GM20000 (cell line): ENCODE measurements around the gene KSR1.
"Not testable (repeated sequence)": the region's sequence is repeated elsewhere in the genome, so short reads cannot be mapped to it uniquely, and the experiment has no call there.

Source experiments
- DNase-seq: peaks from one replicate; pipeline ENCODE4 v3.0.0; 2012; ENCODE audit warnings: low spot score
- TF ChIP-seq, protein P1 (sequence below): IDR thresholded peaks from 2 replicates; pipeline ENCODE4 v1.5.1; 2012; ENCODE audit warnings: mild to moderate bottlenecking, control low read depth; ENCODE audit errors: extremely low read depth, missing control alignments

Gene KSR1

DNA sequence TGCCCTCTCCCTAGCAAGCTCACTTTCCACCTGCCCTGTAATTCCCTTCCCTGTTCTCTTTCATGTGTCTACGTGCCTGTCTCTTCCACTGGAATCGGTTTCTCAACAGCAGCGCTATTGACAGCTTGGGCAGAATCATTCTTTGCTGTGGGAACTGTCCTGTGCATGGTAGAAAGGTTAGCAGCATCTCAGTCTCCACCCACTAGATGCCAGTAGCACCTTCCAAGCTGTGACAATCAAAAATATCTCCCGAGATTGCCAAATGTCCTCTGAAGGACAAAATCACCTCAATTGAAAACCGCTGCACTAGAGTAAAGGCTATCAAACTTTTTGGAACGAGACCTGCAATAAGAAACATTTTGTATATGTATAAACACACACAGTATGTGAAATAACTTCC is 41.6 kb upstream of the KSR1 start:
- no peak for DNase-seq
- TF ChIP-seq, protein P1, sequence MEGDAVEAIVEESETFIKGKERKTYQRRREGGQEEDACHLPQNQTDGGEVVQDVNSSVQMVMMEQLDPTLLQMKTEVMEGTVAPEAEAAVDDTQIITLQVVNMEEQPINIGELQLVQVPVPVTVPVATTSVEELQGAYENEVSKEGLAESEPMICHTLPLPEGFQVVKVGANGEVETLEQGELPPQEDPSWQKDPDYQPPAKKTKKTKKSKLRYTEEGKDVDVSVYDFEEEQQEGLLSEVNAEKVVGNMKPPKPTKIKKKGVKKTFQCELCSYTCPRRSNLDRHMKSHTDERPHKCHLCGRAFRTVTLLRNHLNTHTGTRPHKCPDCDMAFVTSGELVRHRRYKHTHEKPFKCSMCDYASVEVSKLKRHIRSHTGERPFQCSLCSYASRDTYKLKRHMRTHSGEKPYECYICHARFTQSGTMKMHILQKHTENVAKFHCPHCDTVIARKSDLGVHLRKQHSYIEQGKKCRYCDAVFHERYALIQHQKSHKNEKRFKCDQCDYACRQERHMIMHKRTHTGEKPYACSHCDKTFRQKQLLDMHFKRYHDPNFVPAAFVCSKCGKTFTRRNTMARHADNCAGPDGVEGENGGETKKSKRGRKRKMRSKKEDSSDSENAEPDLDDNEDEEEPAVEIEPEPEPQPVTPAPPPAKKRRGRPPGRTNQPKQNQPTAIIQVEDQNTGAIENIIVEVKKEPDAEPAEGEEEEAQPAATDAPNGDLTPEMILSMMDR = no peak

DNA sequence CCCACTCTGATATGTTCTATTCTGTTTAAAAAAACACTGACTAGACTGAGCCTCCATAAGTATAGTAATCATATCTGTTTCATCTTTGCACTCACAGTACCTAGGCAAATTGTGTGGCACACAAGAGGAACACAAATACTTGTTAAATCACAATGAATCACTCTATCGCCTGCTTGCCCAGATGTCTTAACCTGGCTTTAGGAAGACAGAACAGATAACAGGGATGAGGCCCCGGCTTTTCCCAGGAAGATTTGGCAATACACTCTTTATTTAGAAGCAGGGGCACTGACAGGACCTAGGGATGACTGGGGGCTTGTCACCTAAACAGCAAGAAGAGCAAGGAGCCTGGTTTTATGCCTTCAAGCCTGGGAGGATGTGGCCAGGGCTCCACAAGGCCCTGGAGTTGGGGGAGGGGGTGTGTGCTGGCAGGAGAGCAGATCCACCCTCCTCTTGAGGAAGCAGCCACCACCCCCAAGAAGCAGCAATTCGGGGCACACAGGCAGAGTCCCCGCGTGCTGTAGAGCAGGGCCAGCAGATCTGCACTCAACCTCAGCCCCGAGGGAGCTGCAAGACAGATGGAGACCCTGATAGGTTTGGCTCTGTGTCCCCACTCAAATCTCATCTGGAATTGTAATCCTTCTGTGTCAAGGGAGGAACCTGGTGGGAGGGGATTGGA is 41.0 kb upstream of the KSR1 start:
- DNase-seq = no peak
- TF ChIP-seq, protein P1 = no peak

DNA sequence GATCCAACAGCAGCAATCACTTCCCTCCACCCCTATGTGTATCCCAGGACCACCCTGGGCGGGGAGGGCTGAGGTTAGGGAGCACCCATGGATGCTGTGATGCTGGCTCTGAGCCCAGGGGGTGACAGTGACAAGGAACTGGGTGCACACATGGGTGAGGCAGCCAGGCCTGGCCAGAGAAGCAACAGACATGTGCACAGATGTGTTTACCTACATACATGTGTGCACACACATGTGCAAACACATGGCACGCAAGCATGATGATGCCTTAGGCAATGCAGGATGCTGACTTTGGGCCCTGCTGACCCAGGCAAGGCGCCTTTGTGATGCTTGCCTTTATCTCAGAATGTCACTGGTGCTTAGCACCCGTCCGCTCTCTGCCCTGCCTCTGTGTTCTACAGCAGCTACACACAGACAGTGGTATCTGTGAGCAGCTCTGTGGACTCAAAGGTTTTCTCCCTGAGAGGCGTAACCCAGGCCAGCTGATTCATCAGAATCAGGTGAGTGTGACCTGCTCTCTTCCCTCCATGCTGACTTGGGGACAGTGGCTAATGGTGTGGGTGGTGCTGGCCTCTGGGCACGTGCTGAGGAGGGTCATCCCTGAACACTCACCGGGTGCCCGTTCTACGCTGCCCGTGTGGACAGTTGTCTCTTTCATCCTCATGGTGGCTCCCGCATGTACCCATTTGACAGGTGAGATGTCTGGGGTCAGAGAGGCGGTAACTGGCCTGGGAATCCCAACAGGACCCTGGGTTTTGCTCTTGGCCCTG is 38.5 kb upstream of the KSR1 start:
- TF ChIP-seq, protein P1 = no peak
- DNase-seq = no peak

DNA sequence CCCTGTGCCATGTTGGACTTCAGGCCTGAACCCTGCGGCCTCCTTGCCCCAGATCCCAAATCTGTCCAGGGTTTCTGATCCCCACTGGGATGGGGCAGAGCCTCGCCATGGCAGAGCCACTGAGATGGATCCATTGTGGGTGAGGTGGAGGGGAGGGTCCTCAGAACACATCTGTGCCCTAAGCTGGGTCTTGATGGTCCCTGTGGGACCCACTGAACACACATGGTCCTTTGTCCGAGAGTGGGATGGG is 38.0 kb upstream of the KSR1 start:
- DNase-seq = no peak

DNA sequence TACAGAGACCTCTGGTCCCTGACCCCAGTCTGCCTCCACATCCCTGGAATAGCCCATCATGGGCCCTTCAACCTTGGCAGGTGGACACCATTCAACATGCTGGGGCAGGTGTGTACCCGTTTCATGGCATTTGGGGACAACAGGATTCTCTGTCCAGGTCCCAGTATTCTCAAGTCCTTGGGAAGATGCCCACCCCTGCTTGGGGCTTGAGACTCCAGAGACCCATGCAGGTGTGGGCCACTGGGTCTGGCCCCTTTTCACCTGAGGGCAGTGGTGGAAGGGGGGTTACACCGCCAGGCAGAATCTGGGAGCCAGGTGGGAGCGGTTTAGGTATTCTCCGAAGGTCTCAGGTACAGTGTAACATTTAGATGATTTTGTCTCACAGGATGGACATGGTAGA is 37.1 kb upstream of the KSR1 start:
- TF ChIP-seq, protein P1 = no peak
- no peak for DNase-seq

More for the DNA sequence above, 38.0 kb upstream of the KSR1 start:
- TF ChIP-seq, protein P1 = no peak

DNA sequence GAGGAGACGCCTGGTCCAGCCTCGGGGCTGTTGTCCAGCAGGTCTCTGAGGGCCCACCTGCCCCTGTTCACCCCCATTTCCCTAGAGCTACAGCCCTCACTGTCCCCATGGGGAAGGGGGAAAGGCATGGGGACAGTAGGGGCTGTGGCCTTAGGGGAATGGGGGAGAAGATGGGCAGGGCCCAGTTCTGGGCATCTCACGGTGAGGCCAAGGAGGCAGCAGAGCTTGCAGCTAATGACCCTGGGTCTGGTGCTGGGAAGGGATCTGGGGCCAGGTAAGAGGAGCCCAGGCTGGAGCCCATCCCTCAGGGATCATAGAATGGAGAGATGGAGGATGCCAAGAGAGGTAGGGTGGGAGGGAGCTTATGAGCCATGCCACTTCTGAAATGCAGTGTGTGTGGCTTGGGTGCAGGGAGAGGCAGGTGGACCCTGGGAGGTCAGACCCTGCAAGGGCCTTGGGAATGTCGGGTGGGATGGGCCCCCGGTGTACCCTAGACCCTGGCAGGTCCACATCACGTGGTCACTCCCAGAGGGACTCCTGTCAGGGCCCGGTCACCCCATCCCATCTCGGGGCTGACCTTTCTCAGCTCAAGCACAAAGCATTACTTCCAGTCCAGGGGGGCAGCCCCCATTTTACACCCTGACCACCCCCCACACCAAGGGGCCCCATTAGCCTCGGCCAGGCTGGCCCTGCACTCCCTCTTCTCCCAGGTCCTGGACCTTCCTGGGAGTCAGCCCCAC is 35.9 kb upstream of the KSR1 start:
- TF ChIP-seq, protein P1 = no peak
- no peak for DNase-seq

DNA sequence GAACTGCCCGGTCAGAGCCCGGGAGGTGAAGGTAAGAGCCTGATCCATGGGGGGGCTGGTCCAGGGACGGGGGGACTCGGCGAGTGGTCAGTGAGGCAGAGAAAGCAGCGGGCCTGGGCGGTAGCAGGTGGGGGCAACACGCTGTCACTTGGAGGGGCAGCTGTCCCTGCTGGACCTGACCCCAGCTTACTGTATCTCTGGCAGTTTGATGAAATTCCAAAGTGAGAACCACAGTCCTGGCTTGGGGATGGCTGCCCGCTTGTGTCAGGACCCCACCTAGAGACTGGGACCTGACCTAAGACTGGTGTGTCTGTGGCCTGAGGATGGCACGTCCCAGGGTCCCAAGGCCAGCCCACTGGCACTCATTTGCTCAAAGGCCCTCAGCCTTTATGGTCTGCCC is 35.1 kb upstream of the KSR1 start:
- TF ChIP-seq, protein P1 = no peak
- DNase-seq = no peak

DNA sequence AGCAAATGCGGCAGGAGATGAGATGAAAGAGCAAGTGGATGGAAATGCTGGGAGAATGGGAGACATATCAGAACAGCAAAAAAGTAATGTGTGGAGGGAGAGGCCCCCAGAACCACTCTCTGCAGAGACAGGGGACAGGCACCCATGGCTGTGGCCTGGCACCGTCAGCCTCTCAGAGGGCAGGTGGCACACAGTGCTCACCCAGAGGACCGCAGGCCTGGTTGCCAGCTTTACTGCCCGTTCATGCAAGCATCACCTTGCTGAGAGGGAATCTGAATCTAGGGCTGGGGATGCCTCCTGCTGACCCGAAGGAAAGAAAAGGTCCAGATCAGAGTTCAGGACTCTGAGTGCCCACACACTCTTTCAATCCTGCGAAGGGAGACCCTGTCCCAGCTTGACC is 34.6 kb upstream of the KSR1 start:
- DNase-seq = not testable (repeated sequence)
